T-helper 2 cell treated with Interferon-gamma antibody and Interleukin-4, amounts not matched to agents 100 ng/mL and 5 ng/mL, for 36 hours (primary cell): ENCODE results near the gene VIPR2. TPM values are rescaled to one million over a fixed set of nuclear protein-coding genes. Genes with fewer than 3 reads are reported as not detected.

Source experiments
- intact Hi-C: fragments of 100-400 bp; cut with micrococcal nuclease; formaldehyde crosslinking; loops from one replicate; pipeline ENCODE4 v1.15.1; 2023
- total RNA-seq: library from RNA; stranded (reverse); gene quantifications from 2 replicates; pipeline ENCODE4 v1.2.3, GENCODE V29; 2022

The VIPR2 gene
- total RNA-seq, 1 donor from 2014 or later: 2.2 TPM

DNA sequence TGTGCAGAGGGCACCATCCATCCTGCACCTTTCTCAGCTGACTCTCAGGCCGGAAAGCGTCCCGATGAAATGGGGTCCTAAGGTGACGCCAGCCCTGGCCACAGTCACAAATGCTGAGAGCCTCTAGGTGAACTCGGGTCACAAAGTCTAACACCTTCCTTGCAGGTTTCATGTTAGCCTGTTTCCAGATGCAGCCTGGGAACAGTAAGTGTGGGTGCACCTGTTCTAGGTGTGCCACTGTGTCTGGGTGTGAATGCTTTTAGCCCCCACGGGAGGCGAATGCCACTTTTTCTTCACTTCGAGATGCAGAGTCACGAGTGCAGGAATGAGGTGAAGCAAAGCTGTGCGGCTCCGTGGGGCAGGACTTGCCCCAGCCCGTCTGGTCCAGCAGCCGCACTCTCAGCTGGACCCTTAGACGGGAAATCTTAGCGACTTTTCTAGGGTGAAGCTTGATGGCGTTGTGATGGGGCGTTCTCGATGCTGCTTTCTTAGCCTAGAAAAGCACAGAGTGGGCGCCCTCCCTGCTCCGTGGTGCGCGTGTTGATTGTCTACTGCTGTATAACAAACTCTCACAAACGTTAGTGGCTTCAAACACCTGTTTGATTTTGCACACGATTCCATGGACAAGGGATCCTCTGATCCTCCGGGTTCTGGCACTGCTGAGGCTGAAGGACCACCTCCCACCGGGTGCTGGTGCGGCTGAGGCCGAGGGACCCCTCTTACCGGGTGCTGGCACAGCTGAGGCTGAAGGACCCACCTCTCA, 13.6 kb upstream of the VIPR2 start:
- intact Hi-C loops: no loop called here

DNA sequence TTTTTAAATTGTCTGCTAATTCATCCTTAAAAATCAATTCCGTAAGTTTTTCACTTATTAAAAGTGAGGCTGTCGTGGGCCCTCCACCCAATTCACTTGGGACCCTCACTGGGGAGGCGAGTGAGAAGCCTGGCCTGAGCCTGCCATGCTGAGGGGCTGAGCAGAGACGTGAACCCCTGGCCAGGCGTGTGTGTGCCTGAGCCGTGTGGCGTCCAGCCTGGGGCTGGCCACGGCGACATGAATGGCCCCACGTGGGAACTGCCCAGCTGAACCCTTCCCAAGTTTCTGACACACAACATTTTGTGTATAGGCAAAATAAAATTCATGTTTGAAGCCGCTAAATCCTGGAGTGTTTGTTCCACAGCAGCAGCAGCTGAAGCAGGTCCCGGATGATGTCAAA, 13.0 kb upstream of the VIPR2 start:
- intact Hi-C loops: no loop called here

GRCh38 chr7:159156436-159157245, 12.0 kb upstream of the VIPR2 start:
- intact Hi-C loops: no loop called here

- intact Hi-C loops: no loop called here
These were observed 10.7 kb upstream of the VIPR2 start for GRCh38 chr7:159155410-159155809.

DNA sequence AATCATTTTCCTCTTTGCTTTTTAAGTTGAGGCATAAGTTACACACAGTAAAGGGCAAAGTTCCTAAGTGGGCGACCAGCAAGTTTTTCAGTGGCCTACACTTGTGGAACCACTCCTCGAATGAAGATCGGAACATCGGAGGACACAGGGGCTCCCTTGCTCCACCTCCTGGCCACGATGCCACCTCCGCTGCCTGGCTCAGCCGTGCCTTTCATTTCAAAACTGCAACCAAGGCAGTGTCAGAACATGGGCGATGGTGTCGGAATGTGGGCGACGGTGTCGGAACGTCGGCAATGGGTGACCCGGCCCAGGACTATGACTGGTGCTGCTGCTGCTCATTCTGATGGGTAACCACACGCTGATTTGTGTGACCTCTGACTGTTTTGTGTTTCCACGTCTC, 9.6 kb upstream of the VIPR2 start:
- intact Hi-C loops: no loop called here

GRCh38 chr7:159153511-159153910, 8.8 kb upstream of the VIPR2 start:
- intact Hi-C loops: no loop called here

DNA sequence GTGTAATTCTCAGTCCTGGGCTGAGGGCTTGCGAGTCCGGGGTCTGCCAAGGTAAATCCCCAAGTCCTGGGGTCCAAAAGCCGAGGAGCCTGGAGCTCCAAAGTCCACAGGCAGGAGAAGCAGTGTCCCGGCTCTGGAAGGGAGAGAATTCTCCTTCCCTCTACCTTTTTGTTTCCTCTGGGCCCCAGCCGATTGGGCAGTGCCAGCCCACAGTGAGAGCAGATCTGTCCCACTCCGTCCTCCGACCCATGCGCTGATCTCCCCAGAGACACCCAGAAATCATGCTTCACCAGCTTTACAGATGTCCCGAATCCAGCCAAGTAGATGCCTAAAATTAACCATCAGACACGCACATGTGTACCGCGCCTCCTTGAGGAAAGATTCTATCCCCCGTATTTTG, 8.1 kb upstream of the VIPR2 start:
- intact Hi-C loops: no loop called here

DNA sequence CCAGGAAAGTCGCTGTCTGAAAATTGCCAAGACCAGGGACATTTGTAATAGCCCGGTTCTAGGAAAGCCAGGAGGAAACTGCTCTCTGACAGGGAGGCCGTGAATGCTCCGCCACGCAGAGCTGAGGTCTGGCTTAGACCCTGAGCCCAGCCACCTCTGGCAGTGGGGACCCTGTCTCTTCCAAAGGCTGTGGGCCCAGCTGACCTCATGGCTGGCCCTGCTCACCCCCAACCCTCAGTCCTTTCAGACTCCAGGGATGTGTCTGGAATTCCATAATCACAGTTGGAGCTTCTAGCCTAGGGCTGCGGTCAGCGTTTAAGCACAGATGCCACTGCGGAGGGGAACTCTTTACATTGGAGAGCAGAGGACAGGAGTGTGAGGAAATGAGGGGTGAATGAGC, 6.6 kb upstream of the VIPR2 start:
- intact Hi-C loops: no loop called here

DNA sequence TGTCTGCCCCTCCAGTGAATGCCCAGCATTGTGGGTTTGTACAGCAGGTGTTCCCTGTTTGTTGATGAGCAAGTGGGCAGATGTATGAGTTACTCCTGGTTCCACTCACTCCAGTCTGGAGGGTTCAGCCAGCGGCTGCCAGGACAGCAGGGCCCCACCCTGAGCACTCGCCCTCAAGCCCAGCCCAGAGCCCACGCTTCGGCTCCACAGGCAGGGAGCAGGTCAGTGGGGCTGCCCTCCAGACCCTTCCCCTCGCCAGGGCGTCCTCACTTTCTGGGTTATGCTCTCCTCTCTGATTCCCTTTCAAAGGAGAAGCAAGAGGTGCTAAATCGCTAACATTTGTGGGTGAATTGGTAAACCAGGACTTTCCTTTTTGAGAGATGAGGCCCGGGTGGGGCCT, 4.8 kb upstream of the VIPR2 start:
- intact Hi-C loops: loop anchor here (10.0 kb wide), 1 partner anchor 95 kb away; no protein-coding TSS in a partner anchor

DNA sequence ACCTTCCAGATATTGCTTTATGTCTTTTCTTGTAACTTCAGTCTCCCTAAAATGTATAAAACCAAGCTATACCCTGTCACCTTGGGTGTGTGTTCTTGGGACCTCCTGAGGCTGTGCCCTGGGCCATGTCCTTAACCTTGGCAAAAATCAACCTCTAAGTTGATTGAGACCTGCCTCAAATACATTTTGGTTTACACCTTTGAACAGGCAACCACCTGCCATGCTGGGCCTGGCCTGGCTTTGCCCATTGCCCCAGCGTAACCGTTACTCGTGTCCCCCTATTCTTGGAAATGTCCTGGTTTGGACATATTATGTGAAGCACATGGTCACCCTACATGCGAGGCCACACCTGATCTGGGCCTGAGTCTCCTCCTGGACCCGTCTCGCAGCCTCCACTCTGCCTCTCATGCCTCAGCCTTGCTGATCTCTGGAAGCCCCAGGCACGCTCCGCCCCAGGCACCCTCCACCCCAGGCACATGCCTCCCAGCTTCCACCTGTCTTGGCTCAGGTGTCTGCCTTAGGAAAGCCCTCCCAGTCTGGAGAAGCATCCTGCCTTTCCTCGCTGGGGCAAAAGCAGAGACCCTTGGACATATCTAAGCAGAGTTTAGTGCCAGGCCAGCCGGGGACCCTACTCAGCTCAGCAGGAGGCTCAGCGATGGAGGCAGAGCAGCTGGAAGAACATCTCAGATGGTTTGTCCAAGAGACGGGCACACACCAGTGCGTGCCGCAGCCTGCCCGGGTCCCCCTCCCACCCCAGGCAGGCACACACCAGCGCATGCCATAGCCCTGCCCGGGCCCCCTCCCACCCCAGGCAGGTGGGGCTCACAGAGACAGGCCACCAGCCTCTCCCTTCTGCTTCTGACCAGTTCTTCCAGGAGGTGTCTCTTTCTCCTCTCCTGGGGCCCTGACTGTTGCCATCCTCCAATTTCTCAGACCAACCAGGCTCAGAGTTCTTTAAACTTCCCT, 4.0 kb upstream of the VIPR2 start:
- intact Hi-C loops: loop anchor here (10.0 kb wide), 1 partner anchor 94 kb away; no protein-coding TSS in a partner anchor

DNA sequence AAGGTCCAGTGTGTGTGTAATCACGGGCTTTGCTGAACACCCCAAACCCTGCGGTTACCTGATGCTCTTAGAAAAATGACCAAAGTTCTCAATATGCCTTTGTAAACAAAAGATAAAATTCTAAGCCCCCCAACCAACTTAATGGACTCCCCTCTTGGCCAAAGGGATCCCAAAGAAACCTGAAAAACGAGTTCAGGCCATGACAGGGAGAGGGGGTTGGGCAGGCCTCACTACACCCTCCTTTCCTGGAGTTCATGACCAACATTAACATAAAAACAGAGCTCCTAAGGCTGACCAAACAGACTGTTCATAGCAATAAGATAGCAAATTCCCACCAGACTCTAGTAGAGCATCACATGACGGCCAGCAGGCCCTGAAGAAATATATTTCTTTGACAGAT, 3.0 kb upstream of the VIPR2 start:
- intact Hi-C loops: loop anchor here (10.0 kb wide), 1 partner anchor 93 kb away; no protein-coding TSS in a partner anchor

DNA sequence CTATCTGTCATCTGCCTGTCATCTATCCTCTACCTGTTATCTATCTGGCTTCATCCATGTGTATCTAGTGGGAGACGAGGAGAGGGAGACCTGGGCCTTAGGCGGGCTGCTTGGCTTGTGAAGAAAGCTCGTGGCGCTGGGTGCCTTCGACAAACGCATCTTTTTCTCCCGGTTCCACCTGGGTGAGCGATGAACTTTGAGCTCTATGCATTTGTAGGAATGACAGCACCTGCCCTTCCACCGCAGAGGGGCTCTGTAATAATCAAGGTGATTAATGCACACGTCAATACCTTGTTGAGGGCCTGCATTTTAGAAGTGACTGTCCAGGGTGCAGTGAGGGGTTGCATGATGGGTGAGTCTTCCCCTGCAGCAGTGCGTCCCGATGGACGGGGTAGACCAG, 2.6 kb upstream of the VIPR2 start:
- intact Hi-C loops: loop anchor here (10.0 kb wide), 1 partner anchor 92 kb away; no protein-coding TSS in a partner anchor

- intact Hi-C loops: loop anchor here (10.0 kb wide), 1 partner anchor 91 kb away; no protein-coding TSS in a partner anchor
These were observed 1.6 kb upstream of the VIPR2 start for GRCh38 chr7:159146084-159146858.

DNA sequence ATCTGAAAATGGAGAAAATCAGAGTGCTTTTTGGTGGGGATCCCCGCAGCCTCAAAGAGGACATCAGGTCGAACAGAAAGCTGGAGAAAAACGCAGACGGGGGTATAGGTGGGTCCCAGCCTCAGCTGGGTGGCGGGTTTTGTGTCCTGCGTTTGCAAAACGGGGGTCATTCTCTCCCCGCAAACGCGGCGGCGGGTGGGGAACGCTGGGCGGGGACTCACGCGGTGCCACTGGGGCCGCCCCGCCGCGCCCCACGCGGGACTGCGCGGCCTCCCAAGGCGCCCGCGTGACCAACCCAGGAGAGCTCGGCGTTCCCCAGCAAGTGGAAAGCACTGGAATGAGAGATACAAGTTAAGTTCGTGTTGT, 806 bp upstream of the VIPR2 start:
- intact Hi-C loops: loop anchor here (10.0 kb wide), 1 partner anchor 91 kb away; no protein-coding TSS in a partner anchor

DNA sequence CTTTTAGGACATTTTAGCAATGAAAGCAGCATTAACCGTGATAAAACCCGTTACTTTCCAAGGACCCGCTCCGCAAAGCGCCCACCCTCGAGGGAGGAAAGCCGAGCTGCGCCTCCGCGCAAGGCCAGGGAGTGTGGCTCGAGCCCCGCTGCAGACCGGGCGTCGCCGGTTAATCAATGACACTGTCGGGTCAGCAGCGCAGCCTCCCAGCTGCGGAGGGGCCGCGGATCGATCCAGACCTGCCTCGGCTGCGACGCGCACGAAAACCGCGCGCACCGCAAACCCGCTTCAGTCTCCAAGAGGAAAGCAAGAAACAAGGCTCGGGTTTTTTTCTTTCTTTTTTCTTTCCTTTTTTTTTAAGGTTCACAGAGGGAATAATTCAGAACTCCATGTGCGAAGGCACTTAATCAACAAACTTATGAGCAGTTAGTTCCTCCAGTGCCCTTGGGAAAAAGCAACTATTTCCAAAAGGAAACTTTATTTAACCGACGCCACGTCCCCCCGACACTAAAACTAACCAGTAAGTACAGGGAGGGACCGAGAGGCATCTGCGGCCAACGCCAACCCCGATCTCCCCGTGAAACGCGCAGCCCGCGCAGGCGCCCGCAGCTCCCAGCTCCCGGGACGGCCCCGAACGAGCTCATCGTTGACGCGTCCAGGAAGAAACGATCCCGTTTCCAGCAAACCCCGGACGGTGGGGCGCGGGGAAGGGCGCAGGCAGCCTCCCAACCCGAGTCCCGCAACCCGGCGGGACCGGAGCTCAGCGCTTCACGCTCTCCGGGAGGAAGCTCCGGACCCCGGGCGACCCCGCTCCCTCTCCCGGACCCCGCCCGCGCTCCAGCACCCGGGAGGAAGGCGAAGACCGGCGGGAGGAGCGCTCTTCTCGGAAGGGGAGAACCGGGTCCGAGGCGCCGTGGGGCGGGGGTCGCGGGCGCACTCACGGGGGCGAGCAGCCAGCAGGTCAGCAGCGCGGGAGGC, 598 bp downstream of the VIPR2 start:
- intact Hi-C loops: loop anchor here (5.0 to 10.0 kb wide), 2 partner anchors 53 to 89 kb away; no protein-coding TSS in a partner anchor

GRCh38 chr7:159142730-159143129, 1.9 kb downstream of the VIPR2 start:
- intact Hi-C loops: loop anchor here (5.0 to 10.0 kb wide), 2 partner anchors 55 to 88 kb away; no protein-coding TSS in a partner anchor

DNA sequence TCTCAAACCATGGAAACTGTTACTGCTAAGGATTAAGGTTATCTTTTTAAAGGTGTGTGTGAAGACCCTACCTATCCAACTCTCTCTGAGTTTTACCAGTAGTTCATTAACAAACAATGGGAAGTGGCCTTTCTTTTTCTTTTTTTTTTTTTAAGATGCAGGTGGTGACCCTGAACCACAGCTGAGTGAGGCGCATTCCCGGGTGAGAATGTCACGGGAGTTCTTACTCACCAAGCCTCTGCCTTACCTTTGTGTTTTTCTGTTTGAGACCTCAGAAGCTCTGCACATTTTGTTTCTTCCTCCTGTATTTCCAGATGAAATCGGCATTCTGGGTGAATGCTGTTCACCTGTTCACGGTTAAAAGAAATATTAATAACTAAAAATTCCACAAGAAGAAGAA, 2.5 kb downstream of the VIPR2 start:
- intact Hi-C loops: loop anchor here (5.0 to 10.0 kb wide), 2 partner anchors 55 to 87 kb away; no protein-coding TSS in a partner anchor

DNA sequence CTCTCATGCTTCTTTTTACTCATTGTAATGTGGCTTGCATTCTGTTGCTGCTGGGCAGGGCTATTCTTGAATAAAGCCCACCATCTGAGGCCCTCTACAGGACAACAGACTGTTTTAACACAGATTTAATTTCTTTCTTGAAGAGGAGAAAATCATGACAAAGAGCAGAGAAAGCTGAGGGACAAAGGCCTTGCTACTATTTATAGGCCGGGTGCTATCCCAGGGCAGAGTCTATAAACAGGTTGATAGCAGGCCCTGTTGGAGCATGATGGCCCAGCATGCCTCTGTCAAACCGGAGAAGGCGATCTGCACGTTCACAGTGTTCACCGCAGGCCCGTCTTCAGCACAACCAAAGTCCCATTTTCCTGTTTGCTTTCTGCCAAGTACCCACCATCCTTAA, 3.0 kb downstream of the VIPR2 start:
- intact Hi-C loops: loop anchor here (5.0 to 10.0 kb wide), 2 partner anchors 56 to 87 kb away; no protein-coding TSS in a partner anchor

GRCh38 chr7:159141167-159141566, 3.5 kb downstream of the VIPR2 start:
- intact Hi-C loops: loop anchor here (5.0 to 10.0 kb wide), 2 partner anchors 56 to 86 kb away; no protein-coding TSS in a partner anchor
